Measurements from ENCODE around the gene ZNF628.
"Not testable (repeated sequence)": the region's sequence is repeated elsewhere in the genome, so short reads cannot be mapped to it uniquely, and the experiment has no call there.

The ZNF628 gene

GRCh38 chr19:55476100-55476775 lies at the start of gene ZNF628:
Gene ZNF628 (plus strand): TSS chr19:55476617. CDS start chr19:55479911, 3,294 bp downstream.
- DNase-seq (ENCODE audit: low read depth in 2 of 2), result peak; percentile 98

- DNase-seq (ENCODE audit: low read depth in 2 of 2), result no peak
Measured at GRCh38 chr19:55431183-55431582, 45.2 kb upstream of the ZNF628 start.

- no peak for DNase-seq (ENCODE audit: low read depth in 2 of 2)
Measured at GRCh38 chr19:55432241-55432959, 44.0 kb upstream of the ZNF628 start.

GRCh38 chr19:55433292-55433691 lies 43.1 kb upstream of the ZNF628 start:
- DNase-seq (ENCODE audit: low read depth in 2 of 2), result no peak

- DNase-seq (ENCODE audit: low read depth in 2 of 2), result no peak
Measured at GRCh38 chr19:55434356-55434919, 42.0 kb upstream of the ZNF628 start.

DNA sequence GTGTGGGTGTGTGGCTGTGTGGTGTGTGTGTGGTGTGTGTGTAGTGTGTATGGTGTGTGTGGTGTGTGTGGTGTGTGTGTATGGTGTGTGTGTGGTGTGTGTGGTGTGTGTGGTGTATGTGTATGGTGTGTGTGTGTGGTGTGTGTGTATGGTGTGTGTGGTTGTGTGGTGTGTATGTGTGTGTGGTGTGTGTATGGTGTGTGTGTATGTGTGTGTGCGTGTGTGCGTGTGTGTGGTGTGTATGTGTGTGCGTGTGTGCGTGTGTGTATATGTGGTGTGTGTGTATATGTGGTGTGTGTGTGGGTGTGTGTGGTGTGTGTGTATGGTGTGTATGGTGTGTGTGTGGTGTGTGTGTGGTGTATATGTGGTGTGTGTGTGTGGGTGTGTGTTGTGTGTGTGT lies 41.4 kb upstream of the ZNF628 start:
- no peak for DNase-seq (ENCODE audit: low read depth in 2 of 2)

- no peak for DNase-seq (ENCODE audit: low read depth in 2 of 2)
Measured at GRCh38 chr19:55436847-55437246, 39.6 kb upstream of the ZNF628 start.

DNA sequence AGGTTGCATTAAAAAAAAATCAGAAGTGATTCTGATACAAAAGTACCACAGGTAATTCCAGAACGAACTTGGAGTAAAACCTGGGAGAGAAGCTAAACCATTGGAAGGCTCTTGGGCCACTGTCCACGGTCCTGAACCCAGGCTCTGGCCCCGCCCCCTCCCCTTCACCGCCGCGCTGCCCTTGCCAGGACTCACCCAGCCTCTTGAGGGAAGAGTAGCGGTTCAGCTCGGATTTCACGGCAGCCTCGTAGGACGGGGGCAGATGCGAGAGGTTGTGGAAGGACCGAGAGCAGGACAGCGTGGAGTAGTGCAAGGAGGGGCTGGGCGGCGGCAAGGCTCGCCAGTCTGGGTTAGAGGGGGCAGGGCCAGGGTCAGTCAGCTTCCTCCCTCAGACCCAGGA lies 39.0 kb upstream of the ZNF628 start:
- DNase-seq (ENCODE audit: low read depth in 2 of 2), result no peak

- no peak for DNase-seq (ENCODE audit: low read depth in 2 of 2)
Measured at GRCh38 chr19:55439052-55439451, 37.4 kb upstream of the ZNF628 start.

DNA sequence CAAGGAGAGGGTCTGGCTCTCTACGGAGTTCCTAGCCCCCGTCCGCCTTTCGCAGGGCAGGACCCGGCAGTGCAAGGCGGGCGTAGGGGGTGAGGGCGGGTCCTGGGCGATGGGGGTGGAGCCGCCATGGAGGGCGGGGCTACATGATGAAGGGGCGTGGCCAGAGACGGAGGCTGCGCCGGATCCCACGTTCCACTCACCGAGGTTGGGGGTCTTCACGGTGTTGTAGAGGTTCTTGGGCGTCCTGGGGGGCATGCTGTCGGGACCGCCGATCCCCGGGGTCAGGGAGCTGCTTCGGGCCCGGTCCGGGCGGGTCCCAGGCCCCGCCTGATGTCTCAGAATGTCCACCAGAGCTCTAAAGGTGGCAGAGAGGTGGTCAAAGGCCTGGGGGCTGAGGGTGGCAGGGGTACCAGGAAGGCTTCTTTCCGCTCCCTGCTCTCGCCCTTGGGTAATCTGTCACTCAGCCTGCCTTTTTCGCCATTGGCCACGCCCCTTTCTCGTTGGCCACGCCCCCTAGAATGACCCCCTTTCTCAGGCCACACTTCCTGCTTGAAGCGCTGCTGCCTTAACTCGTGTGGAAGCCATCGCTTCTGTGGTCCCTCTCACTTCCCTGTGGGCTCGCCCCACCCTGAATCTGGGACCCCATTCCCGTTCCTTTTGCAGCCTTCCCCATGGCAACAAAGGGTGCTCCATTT lies 35.9 kb upstream of the ZNF628 start:
- no peak for DNase-seq (ENCODE audit: low read depth in 2 of 2)

- no peak for DNase-seq (ENCODE audit: low read depth in 2 of 2)
Measured at GRCh38 chr19:55441319-55441691, 35.1 kb upstream of the ZNF628 start.

DNA sequence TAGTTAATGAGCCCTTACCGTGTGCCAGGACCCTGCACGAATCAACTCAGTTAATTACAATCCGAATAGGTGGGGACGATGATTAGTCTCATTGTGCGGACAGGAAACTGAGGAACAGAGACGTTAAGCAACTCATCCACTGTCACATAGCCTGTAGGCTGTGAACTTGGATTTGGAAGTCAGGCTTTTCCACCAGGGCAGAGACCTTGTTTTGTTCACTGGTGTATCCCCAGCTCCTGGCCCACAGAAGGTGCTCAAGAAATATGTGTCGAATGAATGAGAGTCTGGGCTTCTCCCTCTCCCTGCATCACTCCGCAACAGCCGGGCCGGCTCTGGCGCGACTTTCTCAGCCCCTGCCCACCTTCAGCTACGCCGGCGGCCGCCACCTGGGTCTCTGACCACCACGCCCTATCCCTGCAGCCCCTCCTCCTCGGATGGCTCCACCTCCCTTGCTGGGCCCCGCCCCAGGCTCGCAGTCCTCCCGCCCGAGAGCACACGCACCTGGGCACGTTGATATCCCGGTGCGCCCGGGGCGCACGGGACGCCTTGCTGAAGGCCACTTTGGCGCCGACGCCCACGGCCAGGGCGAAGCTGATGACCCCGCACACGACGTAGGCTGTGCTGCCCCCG lies 34.6 kb upstream of the ZNF628 start:
- DNase-seq (ENCODE audit: low read depth in 2 of 2), result no peak

DNA sequence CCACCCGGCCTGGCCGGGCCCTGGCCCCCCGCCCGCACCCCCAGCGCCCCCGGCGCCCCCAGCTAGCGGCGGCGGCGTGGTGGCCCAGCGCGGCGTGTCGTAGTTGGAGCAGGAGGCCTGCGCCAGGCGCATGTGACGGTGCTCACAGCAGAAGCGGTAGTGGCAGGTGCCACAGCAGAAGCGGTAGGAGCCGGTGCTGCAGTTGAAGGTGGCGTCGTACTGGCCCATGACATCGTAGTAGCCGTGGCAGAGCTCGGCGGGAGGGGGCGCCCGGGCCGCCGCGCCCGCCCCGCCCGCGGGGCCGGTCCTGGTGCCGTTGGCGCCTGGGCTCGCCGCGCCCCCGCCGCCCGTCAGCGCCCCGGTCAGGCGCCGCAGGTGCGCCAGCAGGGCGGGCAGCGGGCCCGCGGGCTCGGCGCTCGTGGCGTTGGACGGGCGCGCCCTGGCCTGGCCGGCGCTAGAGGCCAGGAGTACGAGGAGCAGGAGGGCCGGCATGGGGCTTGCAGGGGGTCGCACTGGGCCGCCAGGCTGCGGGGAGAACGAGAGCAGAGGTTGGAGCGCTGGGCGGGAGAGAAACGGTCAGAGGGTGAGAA lies 34.0 kb upstream of the ZNF628 start:
- DNase-seq (ENCODE audit: low read depth in 2 of 2), result no peak

DNA sequence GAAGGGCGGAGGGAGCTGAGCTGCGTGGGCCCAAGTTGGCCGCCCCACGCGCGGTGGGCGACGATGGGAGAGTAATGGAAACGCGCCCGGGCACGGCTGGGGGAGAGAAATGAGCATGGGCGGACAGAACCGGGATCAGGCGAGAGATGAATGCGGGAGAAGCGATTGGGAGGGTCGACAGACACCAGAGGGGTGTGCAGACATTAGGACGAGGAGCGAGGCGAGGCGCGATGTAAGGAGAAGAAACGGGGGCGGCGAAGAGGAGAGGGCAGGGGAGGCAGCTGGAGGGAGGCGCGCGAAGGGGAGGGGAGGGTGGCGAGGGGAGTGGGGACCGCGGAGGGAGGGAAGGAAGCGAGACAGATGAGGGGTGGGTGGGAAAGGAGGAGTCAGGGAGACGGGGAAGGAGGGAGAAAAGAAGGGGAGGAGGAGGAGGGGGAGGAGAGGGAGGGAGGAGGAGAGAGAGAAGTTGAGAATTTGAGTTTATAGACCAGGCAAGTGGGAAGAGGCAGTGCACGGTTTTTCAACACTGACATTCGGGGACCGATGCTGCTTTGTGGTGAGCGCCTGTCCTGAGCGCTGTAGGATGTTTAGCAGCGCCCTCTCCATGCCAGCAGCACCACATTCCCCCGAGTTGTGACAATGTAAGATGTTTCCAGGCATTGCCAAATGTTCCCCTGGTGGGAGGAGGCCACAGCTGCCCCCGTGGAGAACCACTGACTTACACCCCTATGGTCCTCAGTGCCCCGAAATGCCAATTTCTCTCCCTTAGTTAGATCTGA lies 33.2 kb upstream of the ZNF628 start, which contains the start of gene SHISA7:
SHISA7 (minus strand) TSS at position 256 of the 779 bp plus-strand sequence. CDS start 437 bp downstream, outside the sequence.
- no peak for DNase-seq (ENCODE audit: low read depth in 2 of 2)

- DNase-seq (ENCODE audit: low read depth in 2 of 2), result no peak
Measured at GRCh38 chr19:55443824-55444480, 32.5 kb upstream of the ZNF628 start.

DNA sequence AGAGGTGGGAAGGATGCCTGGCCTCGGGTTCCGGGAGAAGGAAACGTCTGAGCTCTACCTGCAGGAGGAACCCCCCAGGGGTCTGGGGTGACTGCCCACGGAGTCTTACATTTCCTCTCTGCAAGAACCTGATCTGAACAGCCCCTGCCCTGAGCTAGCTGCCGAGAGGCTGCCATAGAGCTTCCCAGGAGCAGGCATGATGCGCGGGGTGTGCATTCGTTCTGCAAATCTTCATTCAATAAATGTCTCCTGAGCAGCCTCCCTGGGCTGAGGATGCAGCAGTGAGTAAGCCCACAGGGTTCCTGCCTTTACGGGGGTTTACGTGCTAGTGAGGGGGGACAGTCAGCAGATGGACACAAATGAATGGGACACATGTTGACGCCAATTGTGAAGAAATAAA lies 31.8 kb upstream of the ZNF628 start:
- DNase-seq (ENCODE audit: low read depth in 2 of 2), result no peak

- no peak for DNase-seq (ENCODE audit: low read depth in 2 of 2)
Measured at GRCh38 chr19:55446060-55446459, 30.4 kb upstream of the ZNF628 start.

GRCh38 chr19:55447421-55448174 lies 28.8 kb upstream of the ZNF628 start:
- DNase-seq (ENCODE audit: low read depth in 2 of 2), result no peak

- not testable (repeated sequence) for DNase-seq (ENCODE audit: low read depth in 2 of 2)
Measured at GRCh38 chr19:55448175-55448490, 28.3 kb upstream of the ZNF628 start.

DNA sequence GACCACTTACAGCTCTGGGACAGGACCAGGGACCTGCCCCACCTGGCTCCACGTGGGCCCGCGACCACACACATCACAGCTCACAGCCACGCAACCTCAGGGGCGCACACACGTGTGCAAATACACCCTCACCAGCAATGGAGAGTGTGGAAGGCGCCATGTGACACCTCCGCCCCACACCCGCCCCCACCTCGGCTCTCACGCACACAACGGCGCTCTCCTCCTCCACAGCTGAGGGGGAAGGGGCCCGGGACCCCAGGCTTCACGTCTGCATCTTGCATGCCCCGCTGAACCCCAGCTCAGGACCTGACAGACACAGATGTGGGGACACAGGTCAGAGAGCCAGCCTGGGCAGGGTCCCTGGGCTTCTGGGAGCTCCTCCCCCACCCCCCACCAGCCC lies 26.9 kb upstream of the ZNF628 start:
- DNase-seq (ENCODE audit: low read depth in 2 of 2), result no peak

All from stimulated activated CD8-positive, alpha-beta memory T cell treated with anti-CD3 and anti-CD28 coated beads, Interleukin-15, amount 100 ng/mL, for 48 hours (primary cell).